Posterior cingulate gyrus (tissue), 11 donors: ENCODE data around the gene OPCML.

Experiments
- DNase-seq, 10 donors: peaks; one replicate each; pipeline versions ENCODE4 v3.0.0 to v3.0.0-alpha.2; 2020 to 2021; ENCODE audit warnings: mixed read lengths in 3 of 10
- intact Hi-C: fragments of 100-400 bp; cut with DNase I; formaldehyde crosslinking; loops from one replicate; pipeline ENCODE4 v1.15.1; 2023

Gene OPCML

GRCh38 chr11:133311230-133311629 lies 221.1 kb downstream of the OPCML start:
- intact Hi-C loops, result no loop called here
- no peak for DNase-seq

GRCh38 chr11:133306019-133306418 lies 226.3 kb downstream of the OPCML start:
- no peak for DNase-seq
- intact Hi-C loops, result no loop called here

GRCh38 chr11:133305208-133305956 lies 226.9 kb downstream of the OPCML start:
- no peak for DNase-seq
- intact Hi-C loops, result no loop called here

GRCh38 chr11:133303262-133303661 lies 229.0 kb downstream of the OPCML start:
- intact Hi-C loops, result no loop called here
- no peak for DNase-seq

GRCh38 chr11:133302056-133302455 lies 230.2 kb downstream of the OPCML start:
- intact Hi-C loops, result no loop called here
- no peak for DNase-seq

GRCh38 chr11:133300666-133301065 lies 231.6 kb downstream of the OPCML start:
- intact Hi-C loops, result no loop called here
- peak in 7 of 10 donors; percentile 34 to 88 (median 66) for DNase-seq

GRCh38 chr11:133291780-133292179 lies 240.5 kb downstream of the OPCML start:
- intact Hi-C loops, result no loop called here
- peak in 7 of 10 donors; percentile 30 to 90 (median 57) for DNase-seq

GRCh38 chr11:133285359-133285758 lies 246.9 kb downstream of the OPCML start:
- no peak for DNase-seq
- intact Hi-C loops, result no loop called here

- DNase-seq, result no peak
- intact Hi-C loops, result no loop called here
These were observed 248.1 kb downstream of the OPCML start for GRCh38 chr11:133284156-133284555.

GRCh38 chr11:133277886-133278285 lies 254.4 kb downstream of the OPCML start:
- no peak for DNase-seq
- intact Hi-C loops, result no loop called here

GRCh38 chr11:133271871-133272776 lies 260.2 kb downstream of the OPCML start:
- intact Hi-C loops, result no loop called here
- DNase-seq, result no peak

- intact Hi-C loops, result no loop called here
- DNase-seq, result no peak
These were observed 261.1 kb downstream of the OPCML start for GRCh38 chr11:133271206-133271605.

GRCh38 chr11:133269267-133269666 lies 263.0 kb downstream of the OPCML start:
- DNase-seq, result no peak
- intact Hi-C loops, result no loop called here

- no peak for DNase-seq
- intact Hi-C loops, result no loop called here
These were observed 265.3 kb downstream of the OPCML start for GRCh38 chr11:133266986-133267385.

GRCh38 chr11:133265530-133266035 lies 266.7 kb downstream of the OPCML start:
- intact Hi-C loops, result no loop called here
- peak in 4 of 10 donors; percentile 4 to 86 (median 36) for DNase-seq

- no peak for DNase-seq
- intact Hi-C loops, result no loop called here
These were observed 269.0 kb downstream of the OPCML start for GRCh38 chr11:133263332-133263731.

- intact Hi-C loops, result no loop called here
- DNase-seq, result no peak
These were observed 273.6 kb downstream of the OPCML start for GRCh38 chr11:133258751-133259150.

GRCh38 chr11:133254601-133255000 lies 277.7 kb downstream of the OPCML start:
- intact Hi-C loops, result no loop called here
- no peak for DNase-seq

- intact Hi-C loops, result no loop called here
- no peak for DNase-seq
These were observed 278.7 kb downstream of the OPCML start for GRCh38 chr11:133253570-133253969.

- intact Hi-C loops, result no loop called here
- DNase-seq, result no peak
These were observed 280.5 kb downstream of the OPCML start for GRCh38 chr11:133251841-133252240.

GRCh38 chr11:133249530-133249929 lies 282.8 kb downstream of the OPCML start:
- DNase-seq, result no peak
- intact Hi-C loops, result no loop called here
